ENCODE measurements around the gene DBT. TPM values are rescaled to one million over a fixed set of nuclear protein-coding genes. Genes with fewer than 3 reads are reported as not detected.

Gene DBT
- total RNA-seq, 6 experiments from 2014 or later: 5.1 to 32.5 (median 18.2) TPM

- no peak overlapping the region for H3K27ac ChIP-seq
- no peak overlapping the region for H3K4me3 ChIP-seq
- DNase-seq (no peak), ATAC-seq (no peak)
- H3K27me3 ChIP-seq: no peaks in the 10 kb centered on the region
- H3K36me3 ChIP-seq: peaks cover 0 to 38% (median 9%) of the 10 kb centered on the region in 4 donors
- intact Hi-C loops (cut with DNase I): no loop called here
- no peaks in the 10 kb centered on the region for H3K9me3 ChIP-seq
- H3K4me1 ChIP-seq: no peaks in the 10 kb centered on the region
- TF ChIP-seq, protein P1, sequence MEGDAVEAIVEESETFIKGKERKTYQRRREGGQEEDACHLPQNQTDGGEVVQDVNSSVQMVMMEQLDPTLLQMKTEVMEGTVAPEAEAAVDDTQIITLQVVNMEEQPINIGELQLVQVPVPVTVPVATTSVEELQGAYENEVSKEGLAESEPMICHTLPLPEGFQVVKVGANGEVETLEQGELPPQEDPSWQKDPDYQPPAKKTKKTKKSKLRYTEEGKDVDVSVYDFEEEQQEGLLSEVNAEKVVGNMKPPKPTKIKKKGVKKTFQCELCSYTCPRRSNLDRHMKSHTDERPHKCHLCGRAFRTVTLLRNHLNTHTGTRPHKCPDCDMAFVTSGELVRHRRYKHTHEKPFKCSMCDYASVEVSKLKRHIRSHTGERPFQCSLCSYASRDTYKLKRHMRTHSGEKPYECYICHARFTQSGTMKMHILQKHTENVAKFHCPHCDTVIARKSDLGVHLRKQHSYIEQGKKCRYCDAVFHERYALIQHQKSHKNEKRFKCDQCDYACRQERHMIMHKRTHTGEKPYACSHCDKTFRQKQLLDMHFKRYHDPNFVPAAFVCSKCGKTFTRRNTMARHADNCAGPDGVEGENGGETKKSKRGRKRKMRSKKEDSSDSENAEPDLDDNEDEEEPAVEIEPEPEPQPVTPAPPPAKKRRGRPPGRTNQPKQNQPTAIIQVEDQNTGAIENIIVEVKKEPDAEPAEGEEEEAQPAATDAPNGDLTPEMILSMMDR (IDR thresholded peaks at IDR 0.05): no peak
- no peak for TF ChIP-seq POLR2A (IDR thresholded peaks at IDR 0.05)
- 42% methylated on average over 1 of the region's 1 CpG for WGBS (ENCODE audit: insufficient coverage, low coverage, low lambda C conversion rate, missing lambda C conversion rate)
These were observed 17.5 kb downstream of the DBT start for GRCh38 chr1:100232156-100232555.

DNA sequence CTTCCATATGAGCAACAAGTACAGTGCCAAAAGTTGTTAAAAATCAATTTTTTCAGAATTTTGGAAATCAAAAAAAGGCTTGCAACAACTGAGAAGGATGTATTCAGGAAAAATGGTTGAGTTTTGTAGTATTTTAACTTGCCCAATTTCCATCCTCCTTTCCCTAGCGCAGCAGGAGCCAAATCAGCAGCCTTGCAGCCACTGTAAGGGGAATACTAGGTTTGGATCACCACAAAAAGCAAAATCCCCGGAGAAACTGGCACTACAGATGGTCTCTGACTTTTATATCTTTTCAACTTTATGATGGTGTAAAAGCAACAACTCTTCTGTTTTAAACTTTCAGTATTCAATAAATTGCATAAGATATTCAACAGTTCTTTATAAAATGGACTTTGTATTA, 17.9 kb downstream of the DBT start:
- intact Hi-C loops (cut with DNase I): no loop called here
- ATAC-seq: no peak
- Histone ChIP-seq H3K27ac (no peak overlapping the region), H3K4me3 (no peak overlapping the region), H3K4me1 (no peaks in the 10 kb centered on the region), H3K36me3 (peaks cover 0 to 38% (median 9%) of the 10 kb centered on the region in 4 donors), H3K27me3 (no peaks in the 10 kb centered on the region), H3K9me3 (no peaks in the 10 kb centered on the region)
- no peak for TF ChIP-seq POLR2A (IDR thresholded peaks at IDR 0.05)
- TF ChIP-seq, protein P1 (IDR thresholded peaks at IDR 0.05): no peak
- DNase-seq: no peak
- WGBS (ENCODE audit: insufficient coverage, low coverage, low lambda C conversion rate, missing lambda C conversion rate): 83% methylated on average over 2 of the region's 2 CpGs

DNA sequence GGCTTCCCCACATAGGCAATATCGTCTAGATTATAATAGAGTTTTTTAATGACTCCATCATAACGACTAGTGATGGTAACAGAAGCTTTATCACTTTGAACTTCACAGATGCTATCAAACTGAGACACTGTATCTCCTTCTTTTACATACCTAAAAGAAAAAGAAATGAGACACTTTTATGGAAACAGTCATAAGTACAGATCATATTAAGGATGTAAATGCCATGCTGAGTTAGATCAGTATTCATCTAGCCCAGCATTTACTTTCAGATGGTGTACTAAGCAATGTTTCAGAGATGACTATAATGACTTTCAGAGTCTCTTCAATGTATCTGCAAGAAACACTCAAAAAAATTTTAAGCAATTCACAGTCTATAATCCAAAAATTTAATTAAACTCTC, 18.9 kb downstream of the DBT start:
- 70% methylated on average over 2 of the region's 2 CpGs for WGBS (ENCODE audit: insufficient coverage, low coverage, low lambda C conversion rate, missing lambda C conversion rate)
- intact Hi-C loops (cut with DNase I): no loop called here
- Histone ChIP-seq H3K4me3 (no peak overlapping the region), H3K27me3 (no peaks in the 10 kb centered on the region), H3K4me1 (no peaks in the 10 kb centered on the region), H3K36me3 (peaks cover 0 to 38% (median 9%) of the 10 kb centered on the region in 4 donors), H3K27ac (no peak overlapping the region), H3K9me3 (no peaks in the 10 kb centered on the region)
- ATAC-seq (no peak), DNase-seq (no peak)
- no peak for TF ChIP-seq POLR2A (IDR thresholded peaks at IDR 0.05)
- TF ChIP-seq, protein P1 (IDR thresholded peaks at IDR 0.05): no peak

DNA sequence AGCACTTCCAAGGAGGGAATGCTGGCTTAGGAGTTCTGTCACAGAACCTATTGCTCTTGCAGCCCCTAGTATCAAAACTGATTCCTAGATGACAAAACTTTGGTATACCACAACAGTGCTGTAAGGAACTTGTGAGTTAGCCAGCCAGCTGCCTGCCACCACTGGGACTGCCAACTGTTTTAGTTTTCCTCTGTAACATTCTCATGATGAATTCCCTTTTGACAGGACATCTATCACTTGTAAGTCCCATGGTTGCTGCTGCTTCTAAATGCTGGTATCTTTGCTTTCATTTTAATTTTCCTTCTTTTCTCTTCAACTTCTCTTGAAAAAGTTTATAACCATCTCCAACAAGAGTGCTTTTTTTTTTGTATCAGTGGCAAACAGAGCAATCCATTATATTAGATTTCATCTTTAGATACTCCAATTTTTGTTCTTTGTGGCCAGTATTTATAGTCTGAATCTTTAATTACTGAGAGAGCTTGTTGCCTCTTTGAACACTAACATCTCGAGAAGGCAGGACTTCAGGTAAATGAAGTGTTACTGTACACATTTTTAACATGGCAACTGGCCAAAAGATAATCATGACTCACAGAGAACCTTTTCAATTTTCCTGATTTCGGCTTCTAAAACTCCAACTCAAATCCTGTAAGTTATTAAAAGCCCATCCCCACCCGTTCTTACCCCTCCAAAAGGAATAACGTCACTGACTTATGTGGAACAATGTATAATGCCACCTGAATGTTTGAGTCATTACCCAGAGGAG, 19.8 kb downstream of the DBT start:
- Histone ChIP-seq H3K27me3 (no peaks in the 10 kb centered on the region), H3K27ac (no peak overlapping the region), H3K9me3 (no peaks in the 10 kb centered on the region), H3K36me3 (peaks cover 0 to 31% (median 9%) of the 10 kb centered on the region in 4 donors), H3K4me3 (no peak overlapping the region), H3K4me1 (no peaks in the 10 kb centered on the region)
- no peak for DNase-seq
- 94% methylated on average over 4 of the region's 4 CpGs for WGBS (ENCODE audit: insufficient coverage, low coverage, low lambda C conversion rate, missing lambda C conversion rate)
- no peak for ATAC-seq
- TF ChIP-seq, protein P1 (IDR thresholded peaks at IDR 0.05): no peak
- no peak for TF ChIP-seq POLR2A (IDR thresholded peaks at IDR 0.05)
- intact Hi-C loops (cut with DNase I): no loop called here

Measured in right lobe of liver (tissue), 6 donors.